M059J (cell line): Measurements from ENCODE around the gene PSIP1. TPM values are rescaled to one million over a fixed set of nuclear protein-coding genes. Genes with fewer than 3 reads are reported as not detected.
"Not testable (repeated sequence)": the region's sequence is repeated elsewhere in the genome, so short reads cannot be mapped to it uniquely, and the experiment has no call there.

ENCODE experiments used
- DNase-seq: peaks from one replicate; pipeline ENCODE4 v3.0.0-alpha.2; 2012; ENCODE audit warnings: low read depth
- total RNA-seq: library from RNA; depleted of rRNA; stranded (reverse); fragments of >200 nt; shearing (Covaris generic); gene quantifications from 2 replicates; pipeline ENCODE4 v1.2.3, GENCODE V29; 2014

The PSIP1 gene
- total RNA-seq, 1 experiment from 2014 or later, result 126 TPM

DNA sequence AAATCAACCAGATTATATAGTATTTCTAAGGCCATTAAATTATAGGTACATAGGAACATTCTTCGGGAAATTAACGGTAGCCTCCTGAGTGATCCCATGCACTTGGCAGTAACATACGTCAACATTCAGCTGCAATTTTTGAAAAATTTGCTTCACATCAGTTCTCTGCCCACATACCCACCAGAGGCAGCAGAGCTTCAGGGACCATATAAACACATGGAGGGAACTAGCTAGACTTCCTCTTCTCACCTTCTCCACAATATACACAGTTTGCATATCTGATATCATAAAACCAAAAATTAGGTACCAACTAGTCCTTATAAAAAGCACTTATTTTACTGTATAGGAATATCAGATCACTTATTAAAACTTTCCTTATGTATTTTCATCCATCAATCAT lies 4.8 kb downstream of the PSIP1 start:
- DNase-seq, result no peak

DNA sequence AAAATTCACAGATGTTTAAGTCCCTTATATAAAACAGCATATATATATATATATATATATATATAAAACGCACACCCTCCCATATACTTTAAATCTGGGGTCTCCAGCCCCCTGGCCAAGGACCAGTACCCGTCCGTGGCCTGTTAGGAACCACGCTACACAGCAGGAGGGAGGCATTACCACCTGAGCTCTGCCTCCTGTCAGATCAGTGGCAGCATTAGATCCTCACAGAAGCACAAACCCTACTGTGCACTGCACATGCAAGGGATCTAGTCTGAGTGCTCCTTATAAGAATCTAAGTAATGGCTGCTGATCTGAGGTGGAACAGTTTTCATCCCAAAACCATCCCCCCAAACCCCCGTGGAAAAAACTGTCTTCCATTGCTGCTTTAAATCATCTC lies 9.0 kb downstream of the PSIP1 start:
- no peak for DNase-seq

GRCh38 chr9:15501179-15501578 lies 9.6 kb downstream of the PSIP1 start:
- DNase-seq, result no peak

DNA sequence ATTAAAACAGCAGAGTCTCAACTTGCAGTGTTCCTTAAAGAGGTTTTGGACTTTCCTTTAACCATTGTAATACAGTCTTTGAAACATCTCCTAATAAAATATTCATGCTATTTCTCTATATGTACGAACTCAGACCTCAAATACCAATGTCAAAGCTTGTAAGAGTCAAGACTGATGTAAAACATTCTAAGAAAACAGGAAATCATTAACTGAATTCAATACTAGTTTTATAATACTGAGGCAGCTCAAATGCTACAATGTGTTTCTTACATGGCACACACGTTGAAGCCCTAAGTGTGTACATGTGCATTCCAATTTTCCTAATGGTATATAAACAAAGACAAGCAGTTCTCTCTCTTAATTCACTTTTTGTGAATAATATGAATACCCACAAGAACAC lies 11.6 kb downstream of the PSIP1 start:
- DNase-seq, result no peak

DNA sequence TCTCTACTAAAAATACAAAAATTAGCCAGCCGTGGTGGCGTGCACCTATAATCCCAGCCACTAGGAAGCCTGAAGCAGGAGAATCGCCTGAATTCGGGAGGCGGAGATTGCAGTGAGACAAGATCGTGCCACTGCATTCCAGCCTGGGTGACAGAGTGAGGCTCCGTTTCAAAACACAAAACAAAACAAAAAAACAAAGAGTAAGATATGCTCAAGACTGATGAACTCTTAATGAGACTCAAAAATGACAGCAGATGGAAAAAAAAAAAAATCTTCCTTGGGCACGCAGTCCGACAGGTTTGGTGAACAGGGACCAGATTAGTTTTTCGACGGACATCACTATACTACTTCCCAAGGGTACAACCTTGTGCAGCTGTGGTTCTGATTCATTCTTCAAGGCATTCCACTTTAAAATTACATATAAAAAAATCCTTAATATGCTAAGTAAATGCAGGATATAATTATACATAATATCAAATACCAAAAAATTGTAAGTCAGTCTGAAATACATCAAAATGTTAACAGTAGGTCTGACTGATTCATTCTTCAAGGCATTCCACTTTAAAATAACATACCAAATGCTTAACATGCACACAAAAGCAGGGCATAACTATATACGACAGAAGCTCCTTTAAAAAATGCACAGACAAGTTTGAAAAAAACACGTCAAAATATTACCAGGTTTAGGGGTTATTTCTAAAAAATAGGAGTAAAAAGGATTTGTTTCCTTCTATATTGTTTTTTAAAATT lies 12.3 kb downstream of the PSIP1 start:
- no peak for DNase-seq

DNA sequence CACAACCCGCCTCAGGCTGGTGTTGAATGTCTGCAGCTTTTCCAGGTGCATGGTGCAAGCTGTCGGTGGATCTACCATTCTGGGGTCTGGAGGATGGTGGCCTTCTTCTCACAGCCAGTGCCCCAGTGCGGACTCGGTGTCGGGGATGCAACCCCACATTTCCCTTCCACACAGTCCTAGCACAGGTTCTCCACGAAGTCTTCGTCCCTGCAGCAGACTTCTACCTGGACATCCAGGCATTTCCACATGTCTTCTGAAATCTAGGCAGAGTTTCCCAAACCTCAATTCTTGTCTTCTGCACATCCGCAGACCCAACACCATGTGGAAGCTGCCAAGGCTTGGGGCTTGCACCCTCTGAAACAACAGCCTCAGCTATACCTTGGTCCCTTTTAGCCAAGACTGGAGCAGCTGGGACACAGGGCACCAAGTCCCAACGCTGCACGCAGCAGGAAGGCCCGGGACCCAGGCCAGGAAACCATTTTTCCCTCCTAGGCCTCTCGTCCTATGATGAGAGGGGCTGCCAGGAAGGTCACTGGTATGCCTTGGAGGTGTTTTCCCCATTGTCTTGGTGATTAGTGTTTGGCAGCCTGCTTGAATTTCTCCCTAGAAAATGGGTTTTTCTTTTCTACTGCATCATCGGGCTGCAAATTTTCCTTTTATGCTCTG lies 18.2 kb downstream of the PSIP1 start:
- no peak for DNase-seq

DNA sequence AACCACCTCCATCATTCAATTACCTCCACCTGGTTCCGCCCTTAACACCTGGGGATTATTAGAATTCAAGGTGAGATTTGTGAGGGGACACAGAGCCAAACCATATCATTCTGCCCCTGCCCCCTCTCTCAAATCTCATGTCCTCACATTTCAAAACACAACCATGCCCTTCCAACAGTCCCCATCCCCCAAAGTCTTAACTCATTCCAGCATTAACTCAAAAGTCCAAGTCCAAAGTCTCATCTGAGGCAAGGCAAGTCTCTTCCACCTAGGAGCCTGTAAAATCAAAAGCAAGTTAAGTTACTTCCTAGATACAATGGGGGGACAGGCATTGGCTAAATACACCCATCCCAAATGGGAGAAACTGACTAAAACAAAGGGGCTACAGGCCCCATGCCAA lies 18.8 kb downstream of the PSIP1 start:
- no peak for DNase-seq

DNA sequence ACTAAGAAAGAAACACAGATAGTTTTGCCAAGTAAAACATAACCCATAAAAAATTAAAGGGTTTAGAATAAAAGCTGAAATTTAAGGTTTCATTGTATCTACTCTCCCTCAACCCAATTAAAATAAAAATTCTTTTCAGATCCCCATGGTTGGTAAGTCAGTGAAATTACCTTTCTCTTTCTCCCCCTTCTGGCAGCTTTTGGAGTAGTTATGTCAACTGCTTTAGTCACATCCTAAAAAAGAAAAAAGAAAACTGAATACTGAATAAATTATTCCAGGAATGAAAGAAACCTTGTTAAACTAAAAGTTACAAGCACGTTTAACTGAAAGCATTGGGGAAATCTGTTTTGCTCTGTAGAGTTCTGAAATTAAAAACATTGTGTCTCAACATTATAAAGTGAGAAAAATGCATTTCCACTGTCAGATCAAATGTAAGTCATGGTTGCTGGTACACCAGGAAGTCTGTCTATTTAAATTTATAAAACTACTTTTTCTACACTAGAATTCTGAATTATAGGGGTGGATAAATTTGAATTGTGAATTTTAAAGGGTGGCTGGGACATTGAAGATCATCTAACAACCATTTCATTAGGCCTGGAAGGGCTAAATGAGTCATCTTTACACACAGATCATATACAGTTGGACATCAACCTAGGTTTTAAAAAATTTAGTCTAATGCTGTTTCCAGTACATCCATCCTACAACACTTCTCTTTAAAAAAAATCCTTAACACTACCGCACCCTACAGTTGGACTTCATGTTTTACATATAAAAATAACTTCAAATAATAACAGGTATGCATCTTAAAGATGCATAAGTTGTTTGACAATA lies 24.7 kb downstream of the PSIP1 start:
- peak; percentile 32 for DNase-seq

DNA sequence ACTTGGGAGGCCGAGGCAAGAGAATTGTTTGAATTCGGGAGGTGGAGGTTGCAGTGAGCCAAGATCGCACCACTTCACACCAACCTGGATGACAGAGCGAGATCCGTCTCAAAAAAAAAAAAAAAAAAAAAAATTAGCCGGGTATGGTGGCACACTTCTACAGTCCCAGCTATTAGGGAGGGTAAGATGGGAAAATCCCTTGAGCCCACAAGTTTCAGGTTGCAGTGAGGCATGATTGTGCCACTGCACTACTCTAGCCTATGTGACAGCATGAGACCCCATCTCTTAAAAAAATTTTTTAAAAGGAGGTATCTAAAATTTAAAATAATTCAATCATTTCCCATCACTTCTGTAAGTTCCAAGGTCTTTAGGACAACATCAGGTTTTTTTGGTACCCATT lies 26.0 kb downstream of the PSIP1 start:
- DNase-seq, result no peak

- DNase-seq, result no peak
These were observed 28.6 kb downstream of the PSIP1 start for GRCh38 chr9:15482146-15482545.

DNA sequence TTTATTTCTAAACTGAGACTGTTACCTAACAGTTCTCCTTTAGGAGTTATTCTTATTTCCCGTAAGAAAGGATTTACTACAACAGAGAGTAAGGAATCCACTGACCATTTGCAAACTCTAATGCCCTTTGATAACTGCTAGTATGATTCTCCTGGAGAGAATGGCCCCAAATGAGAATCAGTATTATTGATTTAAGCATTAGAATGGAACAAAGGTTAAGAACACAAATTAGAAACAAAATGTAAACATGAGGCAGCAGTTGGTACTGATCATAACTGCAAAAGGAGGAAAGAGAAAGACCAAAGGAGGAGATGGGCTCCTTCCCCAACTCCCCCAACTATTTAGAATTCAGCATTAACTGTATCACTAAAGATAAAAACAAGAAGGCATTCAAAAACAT lies 30.7 kb downstream of the PSIP1 start:
- no peak for DNase-seq

DNA sequence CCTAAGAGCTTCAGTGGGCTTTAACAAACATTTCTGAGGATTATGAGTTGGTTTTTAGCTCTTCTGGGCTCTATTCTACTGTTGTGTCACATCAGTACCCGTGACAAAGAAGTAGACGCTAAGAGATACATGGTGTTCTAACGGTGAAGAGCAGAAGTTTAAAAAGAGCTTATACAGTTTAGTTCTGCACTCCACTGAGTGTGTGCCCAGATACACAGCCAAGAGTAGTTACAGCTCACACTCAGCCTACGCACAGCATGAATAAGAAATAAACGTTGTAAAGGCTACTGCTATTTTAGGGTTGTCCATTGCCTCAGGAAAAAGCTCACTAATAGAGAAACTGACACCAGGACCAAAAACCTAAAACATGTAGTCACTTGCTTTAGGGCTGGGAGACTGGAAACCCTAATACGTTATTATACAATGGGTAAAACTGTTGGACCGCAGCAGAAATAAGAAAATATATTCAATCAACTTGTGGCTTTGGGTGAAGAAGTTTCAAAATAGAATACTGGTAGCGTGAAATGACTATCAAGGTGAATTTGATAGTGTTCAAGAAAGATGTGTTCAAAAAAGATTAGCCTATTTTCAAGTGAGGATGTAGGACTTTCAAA lies 34.7 kb downstream of the PSIP1 start:
- no peak for DNase-seq

DNA sequence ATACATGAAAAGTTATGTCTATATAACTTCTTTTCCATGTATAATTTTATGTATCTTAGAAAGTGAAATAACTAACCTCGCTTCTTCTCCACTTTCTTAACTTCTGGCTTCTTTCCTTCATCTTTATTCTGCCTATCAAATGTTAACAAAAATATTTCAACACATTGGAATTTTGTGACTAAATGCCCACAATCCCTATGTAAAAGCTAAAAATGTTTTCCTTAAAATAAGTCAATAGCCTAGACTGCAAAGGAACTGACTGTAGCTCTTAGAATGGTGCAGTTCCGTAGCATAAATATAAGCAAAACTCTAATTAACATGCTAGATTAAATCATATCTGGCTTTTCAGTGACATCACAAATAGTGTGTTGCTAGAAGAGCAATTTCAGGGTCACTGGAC lies 40.9 kb downstream of the PSIP1 start:
- DNase-seq, result no peak

DNA sequence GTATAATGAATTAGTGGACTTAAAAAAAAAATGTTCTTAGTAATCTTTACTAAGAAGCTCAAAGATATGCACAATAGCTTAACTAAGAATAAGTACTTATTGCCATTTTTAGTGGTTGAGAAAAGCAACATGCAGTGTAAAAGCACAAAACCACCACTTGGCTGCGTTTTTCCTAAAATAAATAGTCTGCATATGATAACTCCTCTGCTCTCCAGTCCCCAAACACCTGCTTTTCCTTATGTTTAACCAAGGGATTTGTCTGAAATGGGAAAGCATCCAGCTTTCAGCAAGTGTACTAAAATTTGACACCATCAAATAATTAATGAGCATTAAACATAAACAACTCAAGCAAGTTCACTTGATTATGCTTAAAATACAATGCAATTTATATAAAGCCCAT lies 41.4 kb downstream of the PSIP1 start:
- no peak for DNase-seq

GRCh38 chr9:15468145-15468544 lies 42.6 kb downstream of the PSIP1 start:
- DNase-seq, result no peak

- no peak for DNase-seq
These were observed 49.2 kb downstream of the PSIP1 start for GRCh38 chr9:15461601-15462000.

DNA sequence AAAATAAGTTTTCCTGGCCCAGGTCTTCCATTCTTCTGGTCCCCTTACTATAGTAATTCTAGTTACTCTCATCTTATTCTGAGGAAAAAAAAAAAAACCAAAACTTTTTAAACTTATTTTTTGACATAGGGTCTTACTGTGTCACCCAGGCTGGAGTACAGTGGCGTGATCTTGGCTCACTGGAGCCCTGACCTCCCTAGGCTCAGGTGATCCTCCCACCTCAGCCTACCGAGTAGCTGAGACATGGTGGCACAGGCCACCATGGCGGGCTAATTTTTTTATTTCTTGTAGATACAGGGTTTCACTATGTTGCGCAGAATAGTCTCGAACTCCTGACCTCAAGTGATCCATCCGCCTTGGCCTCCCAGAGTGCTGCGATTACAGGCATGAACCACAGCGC lies 49.7 kb downstream of the PSIP1 start:
- DNase-seq, result no peak

DNA sequence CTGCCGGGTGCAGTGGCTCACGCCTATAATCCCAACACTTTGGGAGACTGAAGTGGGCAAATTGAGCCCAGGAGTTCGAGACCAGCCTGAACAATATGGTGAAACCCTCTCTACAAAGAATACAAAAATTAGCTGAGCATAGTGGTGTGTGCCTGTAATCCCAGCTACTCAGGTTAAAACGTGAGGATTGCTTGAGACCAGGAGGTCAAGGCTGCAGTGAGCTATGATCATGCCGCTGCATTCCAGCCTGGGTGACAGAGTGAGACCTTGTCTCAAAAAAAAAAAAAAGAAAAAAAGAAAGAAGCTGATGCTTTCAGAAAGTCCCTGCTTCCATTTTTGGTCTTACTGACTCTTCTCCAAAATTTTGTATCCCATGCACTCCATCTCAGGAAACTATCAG lies 56.8 kb downstream of the PSIP1 start:
- DNase-seq, result no peak

DNA sequence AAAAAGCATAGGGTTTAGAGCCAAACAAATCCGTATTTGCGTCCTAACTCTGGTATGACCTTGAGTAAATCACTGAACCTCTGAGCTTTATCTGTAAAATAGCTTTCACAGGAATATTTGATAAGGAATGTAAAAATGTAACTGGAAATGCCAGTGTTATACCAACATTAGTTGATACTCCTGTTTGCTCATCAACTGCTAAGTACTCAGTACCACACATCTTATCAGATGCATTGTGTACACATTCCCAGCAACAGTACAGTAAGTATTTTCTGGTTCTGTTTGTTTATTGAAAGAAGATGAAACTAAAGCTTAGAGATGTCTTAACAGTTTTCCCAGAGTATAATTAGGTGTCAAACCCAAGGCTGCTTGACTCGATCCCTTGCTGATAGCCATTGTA lies 66.6 kb downstream of the PSIP1 start:
- no peak for DNase-seq

DNA sequence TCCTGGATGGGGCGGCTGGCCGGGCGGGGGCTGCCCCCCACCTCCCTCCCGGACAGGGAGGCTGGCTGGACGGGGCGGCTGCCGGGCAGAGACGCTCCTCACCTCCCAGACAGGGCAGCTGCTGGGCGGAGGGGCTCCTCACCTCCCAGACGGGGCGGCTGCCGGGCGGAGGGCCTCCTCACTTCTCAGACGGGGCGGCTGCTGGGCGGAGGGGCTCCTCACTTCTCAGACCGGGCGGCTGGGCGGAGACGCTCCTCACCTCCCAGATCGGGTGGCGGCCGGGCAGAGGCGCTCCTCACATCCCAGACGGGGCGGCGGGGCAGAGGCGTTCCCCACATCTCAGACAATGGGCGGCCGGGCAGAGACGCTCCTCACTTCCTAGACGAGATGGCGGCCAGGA lies 68.5 kb downstream of the PSIP1 start:
- DNase-seq, result not testable (repeated sequence)

DNA sequence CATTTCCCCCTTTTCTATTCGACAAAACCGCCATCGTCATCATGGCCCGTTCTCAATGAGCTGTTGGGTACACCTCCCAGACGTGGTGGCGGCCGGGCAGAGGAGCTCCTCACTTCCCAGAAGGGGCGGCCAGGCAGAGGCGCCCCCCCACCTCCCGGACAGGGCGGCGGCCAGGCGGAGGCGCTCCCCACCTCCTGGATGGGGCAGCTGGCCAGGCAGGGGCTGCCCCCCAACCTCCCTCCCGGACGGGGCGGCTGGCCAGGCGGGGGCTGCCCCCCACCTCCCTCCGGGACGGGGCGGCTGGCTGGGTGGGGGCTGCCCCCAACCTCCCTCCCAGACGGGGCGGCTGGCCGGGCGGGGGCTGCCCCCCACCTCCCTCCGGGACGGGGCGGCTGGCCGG lies 68.9 kb downstream of the PSIP1 start:
- DNase-seq, result not testable (repeated sequence)

- no peak for DNase-seq
These were observed 71.9 kb downstream of the PSIP1 start for GRCh38 chr9:15438891-15439290.
